Fibroblast of lung (primary cell): Measurements from ENCODE around the gene IL9R.

ENCODE experiments used
- CTCF ChIP-seq, 2 donors: IDR thresholded peaks in 1 of 2; conservative IDR thresholded peaks in 1 of 2; 1 replicate in 1 of 2; 2 replicates in 1 of 2; pipeline ENCODE4 v1.5.1; 2011 to 2012; ENCODE audit warnings: low read length in 2 of 2, control low read depth in 1 of 2, inconsistent platforms in 1 of 2, low read depth in 1 of 2, mild to moderate bottlenecking in 1 of 2
- EZH2 ChIP-seq: IDR thresholded peaks from 2 replicates; pipeline ENCODE4 v1.5.1; 2012; ENCODE audit warnings: low read length, control low read depth, mild to moderate bottlenecking; ENCODE audit errors: missing control alignments

DNA sequence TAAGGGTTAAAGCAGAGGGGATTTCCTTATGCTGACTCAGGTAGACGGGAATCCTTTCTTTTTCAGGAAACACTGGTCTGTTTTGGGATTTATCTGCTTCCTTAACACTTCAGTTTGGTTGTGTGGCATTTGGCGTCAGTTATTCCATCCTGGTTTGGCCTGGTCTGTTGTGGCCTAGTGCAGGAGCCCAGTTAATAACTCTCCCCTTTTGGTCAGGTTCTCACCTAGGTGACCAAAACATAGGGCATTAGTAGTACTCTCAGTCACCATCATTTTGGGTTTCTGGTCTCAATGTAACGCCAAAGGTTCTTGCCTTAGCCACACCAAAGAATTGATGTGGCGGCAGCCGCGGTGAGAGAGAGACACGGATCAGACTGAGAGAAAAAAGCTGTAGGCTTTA, 39.7 kb upstream of the IL9R start:
- TF ChIP-seq CTCF (conservative IDR thresholded peaks at IDR 0.05 in 1 of 2, IDR thresholded peaks at IDR 0.05 in 1 of 2; ENCODE audit: low read depth in 1 of 2, low read length in 2 of 2) (no peak), EZH2 (no peak)
